HG03460 (cell line): ENCODE results near the gene AMMECR1L.
"Not testable (repeated sequence)": the region's sequence is repeated elsewhere in the genome, so short reads cannot be mapped to it uniquely, and the experiment has no call there.

Experiments
- ATAC-seq: cut with Tn5 transposase; IDR thresholded peaks from one replicate; pipeline ENCODE4 v1.9.1; 2021; ENCODE audit not compliant: unreplicated experiment

The AMMECR1L gene

DNA sequence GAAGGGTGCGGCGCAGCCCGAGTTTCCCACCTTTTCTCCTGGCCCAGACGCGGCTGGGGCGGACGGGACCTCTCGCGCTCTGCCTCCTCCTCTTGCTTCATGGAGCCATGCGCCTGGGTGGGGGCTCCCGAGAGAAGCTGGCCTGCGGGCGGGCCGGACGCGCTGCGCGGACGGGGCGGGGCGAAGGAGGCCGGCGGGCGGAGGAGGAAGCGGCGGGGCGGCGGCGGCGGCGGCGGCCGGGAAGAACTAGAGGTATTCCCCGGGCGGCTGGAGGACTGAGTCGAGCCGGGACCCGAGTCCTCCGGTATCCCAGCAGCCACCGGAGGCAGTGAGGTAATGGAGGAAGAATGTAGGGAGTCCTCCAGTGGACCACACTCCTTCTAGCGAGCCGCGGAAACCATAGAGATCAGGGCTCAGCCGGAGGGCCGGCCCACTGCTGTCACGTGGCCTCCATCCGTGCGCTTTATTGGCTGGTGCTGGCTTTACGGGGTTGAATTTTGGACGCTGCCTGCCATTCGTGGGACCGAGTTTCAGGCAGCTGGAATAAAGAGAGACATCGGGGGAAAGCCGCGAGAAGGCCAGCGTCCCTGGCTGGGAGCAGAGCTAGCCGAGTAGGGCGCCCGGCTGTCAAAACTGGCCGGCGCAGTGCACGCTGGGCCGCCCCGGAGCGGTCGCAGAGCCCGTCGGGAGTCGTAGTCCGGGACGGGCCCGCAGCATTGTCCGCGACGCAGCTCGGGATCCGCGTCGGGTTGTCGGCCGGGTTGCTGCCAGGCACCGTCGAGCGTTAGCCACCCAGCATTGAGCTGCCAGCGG is at the start of gene AMMECR1L:
Gene AMMECR1L, minus strand, starts transcription at position 177 of the 813 bp plus-strand sequence. CDS start 11,722 bp downstream, outside the sequence.
- ATAC-seq, result peak; percentile 92

- ATAC-seq, result no peak
Measured at GRCh38 chr2:127935337-127935736, 49.6 kb upstream of the AMMECR1L start.

DNA sequence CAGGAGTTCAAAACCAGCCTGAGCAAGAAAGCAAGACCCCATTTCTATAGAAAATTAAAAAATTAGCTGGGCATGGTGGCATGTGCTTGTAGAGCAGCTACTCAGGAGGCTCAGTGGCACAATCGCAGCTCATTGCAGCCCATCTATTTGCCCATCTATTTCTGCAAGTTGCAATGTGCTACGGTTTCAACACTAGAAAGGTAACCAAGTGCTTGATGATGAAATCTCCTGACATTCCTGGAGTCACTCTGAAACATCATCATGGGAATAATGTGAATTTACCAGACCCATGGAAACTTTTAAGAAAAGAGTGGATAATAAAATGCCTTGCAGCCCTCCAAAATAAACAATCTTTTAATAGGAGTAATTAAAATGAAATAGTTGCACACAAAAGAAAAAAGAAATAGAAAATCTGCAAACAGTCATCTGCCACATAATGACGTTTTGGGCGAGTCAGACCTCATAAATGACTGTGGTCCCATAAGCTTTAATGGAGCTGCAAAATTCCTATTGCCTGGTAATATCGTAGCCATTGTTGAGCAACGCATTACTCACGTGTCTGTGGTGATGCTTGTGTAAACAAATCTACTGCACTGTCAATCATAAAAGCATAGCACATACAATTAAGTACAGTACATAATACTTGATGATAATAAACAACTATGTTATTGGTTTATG is 46.6 kb upstream of the AMMECR1L start:
- ATAC-seq, result no peak

GRCh38 chr2:127929449-127929848 is 43.7 kb upstream of the AMMECR1L start:
- ATAC-seq, result no peak

DNA sequence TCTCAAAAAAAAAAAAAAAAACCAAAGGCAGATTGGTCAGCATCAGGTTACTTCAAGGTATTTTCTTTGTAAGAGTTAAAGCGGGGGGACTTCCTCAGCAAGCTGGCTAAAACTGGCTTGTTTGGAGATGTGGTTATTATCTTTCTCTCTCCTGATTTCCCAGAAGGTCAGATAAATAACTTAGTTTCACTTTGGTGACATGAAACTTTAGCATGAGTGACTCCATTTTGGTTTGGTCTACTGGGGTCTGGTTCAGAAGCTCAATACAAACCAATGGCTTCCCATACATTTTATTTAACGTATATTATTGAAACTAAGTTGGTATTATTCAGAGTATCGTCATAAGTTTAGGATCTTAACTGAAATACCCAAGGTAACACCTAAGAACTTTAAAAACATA is 41.6 kb upstream of the AMMECR1L start:
- no peak for ATAC-seq

DNA sequence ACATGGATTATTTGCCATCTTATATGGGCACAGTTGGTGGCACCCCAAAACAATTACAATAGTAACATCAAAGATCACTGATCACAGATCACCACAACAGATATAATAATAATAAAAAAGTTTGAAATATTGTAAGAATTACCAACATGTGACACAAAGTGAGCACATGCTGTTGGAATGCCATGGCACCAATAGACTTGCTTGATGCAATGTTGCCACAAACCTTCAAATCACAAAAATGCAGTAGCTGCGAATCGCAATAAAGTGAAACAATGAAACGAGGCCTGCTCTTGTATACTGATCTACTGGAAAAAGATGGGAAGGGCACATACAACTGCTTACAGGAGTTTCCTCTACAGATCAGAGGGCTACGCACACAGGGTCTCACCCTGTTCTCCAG is 32.2 kb upstream of the AMMECR1L start:
- no peak for ATAC-seq

GRCh38 chr2:127913808-127914457 is 28.2 kb upstream of the AMMECR1L start:
- no peak for ATAC-seq

GRCh38 chr2:127911737-127912136 is 26.0 kb upstream of the AMMECR1L start:
- ATAC-seq, result no peak

GRCh38 chr2:127910415-127910814 is 24.7 kb upstream of the AMMECR1L start:
- ATAC-seq, result no peak

DNA sequence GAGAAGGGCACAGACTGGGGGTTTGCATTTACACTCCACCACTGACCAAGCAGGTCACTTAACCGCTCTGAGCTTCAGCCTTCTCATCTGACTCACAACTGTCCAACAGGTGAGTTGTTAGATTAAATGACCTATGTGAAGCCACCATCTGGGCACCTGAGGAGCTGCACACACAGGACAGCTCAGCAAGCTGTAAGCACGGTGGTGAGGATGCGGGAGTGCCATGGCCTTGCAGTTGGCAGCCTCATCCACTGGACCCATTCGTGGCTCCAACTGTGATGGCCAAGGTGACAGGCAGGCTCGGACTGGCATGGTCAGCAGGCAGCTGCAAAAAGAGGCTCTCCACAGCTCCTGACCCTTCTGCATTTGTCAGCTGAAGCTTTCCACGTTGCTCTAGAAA is 23.3 kb upstream of the AMMECR1L start:
- ATAC-seq, result no peak

DNA sequence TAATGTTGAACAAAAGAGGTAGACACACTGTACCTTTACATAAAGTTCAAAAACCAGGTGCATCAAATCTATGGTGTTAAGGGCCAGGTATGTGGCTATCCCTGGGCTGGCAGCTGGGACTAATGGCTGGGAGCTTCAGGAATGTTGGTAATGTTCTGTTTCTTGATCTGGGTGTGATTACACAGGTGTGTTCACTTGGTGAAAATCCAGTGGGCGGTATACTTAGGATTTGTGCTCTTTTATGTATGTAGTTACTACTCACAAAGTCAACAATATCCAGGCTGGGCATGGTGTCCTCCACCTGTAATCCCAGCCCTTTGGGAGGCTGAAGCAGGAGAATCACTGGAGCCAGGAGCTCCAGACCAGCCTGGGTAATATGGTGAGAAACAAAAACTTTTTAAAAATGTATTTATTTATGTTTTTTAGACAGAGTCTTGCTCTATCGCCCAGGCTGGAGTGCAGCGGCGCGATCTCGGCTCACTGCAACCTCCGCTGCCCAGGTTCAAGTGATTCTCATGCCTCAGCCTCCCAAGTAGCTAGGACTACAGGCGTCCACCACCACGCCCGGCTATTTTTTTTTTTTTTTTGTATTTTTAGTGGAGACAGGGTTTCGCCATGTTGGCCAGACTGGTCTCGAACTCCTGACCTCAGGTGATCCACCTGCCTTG is 22.1 kb upstream of the AMMECR1L start:
- not testable (repeated sequence) for ATAC-seq

DNA sequence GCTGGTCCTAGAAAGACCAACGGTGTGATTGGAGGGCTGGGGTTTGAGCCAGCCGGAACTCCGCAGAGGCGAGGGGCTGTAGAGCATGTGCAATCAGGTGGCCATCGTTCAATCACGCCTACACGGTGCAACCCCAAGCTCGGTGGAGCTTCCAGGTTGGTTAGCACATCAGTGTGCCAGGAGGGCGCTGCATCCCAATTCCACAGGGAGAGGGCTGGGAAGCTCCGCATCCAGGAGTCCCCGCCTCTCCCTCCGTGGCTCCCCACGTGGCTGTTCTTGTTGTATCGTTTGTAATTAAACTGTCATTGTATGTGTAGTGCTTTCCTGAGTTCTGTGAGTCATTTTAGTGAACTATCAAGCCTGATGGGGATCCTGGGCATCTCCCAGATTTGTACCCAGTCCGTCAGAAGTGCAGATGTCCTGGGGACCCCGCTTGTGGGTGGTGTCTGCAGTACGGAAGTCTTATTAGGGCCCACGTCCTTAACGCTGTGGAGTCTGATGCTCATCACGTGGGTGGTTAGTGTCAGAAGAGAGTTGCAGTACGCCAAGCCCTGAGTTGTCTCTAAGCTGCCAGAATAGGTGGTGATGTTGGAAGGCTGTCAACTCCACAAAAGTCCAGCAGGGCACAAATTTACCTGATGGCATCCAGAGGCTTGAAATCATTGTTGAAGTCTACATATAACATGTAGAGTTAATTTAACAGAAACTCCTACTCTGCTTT is 20.6 kb upstream of the AMMECR1L start:
- ATAC-seq, result no peak

GRCh38 chr2:127901339-127902056 is 15.7 kb upstream of the AMMECR1L start:
- ATAC-seq, result no peak

GRCh38 chr2:127897531-127898211 is 11.9 kb upstream of the AMMECR1L start:
- no peak for ATAC-seq

DNA sequence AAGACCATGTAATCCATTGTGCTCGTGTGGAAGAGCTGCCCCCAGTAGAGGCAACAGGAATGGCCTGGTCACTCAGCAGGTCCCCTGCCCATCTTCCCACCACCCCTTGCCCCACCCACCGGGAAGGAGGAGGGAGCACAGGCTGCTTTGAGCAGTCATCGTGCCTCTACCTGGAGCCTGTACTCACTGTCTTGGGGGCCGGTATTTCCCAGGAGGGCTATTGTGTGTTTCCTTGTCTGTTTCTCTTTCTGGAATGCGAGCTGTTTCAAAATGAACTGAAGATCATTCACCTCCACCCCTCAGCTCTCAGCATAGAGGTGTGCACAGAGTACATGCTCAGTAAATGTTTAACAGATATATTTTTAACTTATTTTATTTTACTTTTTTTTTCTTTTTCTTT is 7.7 kb upstream of the AMMECR1L start:
- ATAC-seq, result no peak

DNA sequence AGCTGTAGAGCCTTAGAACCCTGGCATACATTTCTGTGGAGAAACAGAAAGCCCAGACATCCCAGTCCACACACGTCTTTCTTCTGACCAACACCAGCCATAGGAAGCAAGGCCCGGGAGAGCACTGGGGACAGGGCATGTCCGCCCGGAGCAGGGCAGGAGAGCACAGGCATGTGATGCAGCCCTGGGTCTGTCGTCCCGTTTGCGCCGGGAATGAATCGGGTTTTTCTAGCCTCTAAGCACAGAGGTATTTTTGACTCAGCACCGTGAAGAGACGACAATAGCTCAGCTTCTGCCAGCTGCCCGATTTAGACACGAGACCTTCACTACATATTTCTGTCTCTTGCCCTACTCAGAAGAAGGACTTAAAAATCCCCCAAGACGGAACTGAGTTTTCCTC is 7.3 kb upstream of the AMMECR1L start:
- ATAC-seq, result no peak

DNA sequence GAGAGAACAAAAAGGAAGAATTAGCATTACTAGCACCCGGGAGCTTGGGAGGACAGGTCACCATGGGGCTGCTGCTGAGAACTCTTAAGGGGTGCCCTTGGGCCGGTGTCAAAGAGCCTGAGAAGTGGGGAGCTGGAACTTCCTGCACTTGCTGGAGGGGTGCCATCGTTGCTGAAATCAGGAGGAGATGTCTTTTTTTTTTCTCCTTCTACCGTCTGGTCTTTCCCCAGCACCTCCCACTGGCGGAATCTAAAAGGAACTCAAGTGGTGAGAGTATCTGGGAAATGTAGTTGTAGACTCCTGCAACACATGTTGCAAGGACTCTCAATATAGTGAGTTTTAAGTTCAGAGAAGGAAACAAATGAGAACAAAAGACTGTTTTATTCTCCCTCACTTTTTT is 6.1 kb upstream of the AMMECR1L start:
- ATAC-seq, result no peak

GRCh38 chr2:127890756-127891155 is 5.0 kb upstream of the AMMECR1L start:
- not testable (repeated sequence) for ATAC-seq

- ATAC-seq, result no peak
Measured at GRCh38 chr2:127888772-127889171, 3.0 kb upstream of the AMMECR1L start.

GRCh38 chr2:127887776-127888130 is 2.0 kb upstream of the AMMECR1L start:
- ATAC-seq, result no peak
